Measurements from ENCODE around the gene PADI4. TPM values are rescaled to one million over a fixed set of nuclear protein-coding genes. Genes with fewer than 3 reads are reported as not detected.

PADI4 gene
- total RNA-seq, 1 experiment from 2014 or later: not detected

GRCh38 chr1:17351598-17352324 lies 43.8 kb downstream of the PADI4 start:
- intact Hi-C loops (cut with micrococcal nuclease; ENCODE audit: unreplicated experiment): no loop called here
- Mint-ChIP-seq H3K36me3 (ENCODE audit: insufficient read depth, unreplicated experiment) (no peaks in the 10 kb centered on the region), H3K4me3 (ENCODE audit: low read depth, unreplicated experiment) (no peak overlapping the region), H3K4me1 (ENCODE audit: low read depth, unreplicated experiment) (no peaks in the 10 kb centered on the region), H3K9me3 (ENCODE audit: low read depth, unreplicated experiment) (no peaks in the 10 kb centered on the region), H3K27ac (ENCODE audit: unreplicated experiment) (no peak overlapping the region), H3K27me3 (ENCODE audit: unreplicated experiment) (peaks cover 36% of the 10 kb centered on the region)
- no TSS peak for BruUV-seq (replicated peaks)
- DNase-seq: no peak
- no peak for TF ChIP-seq CTCF (IDR thresholded peaks at IDR 0.05; ENCODE audit: unreplicated experiment)
- CTCF ChIA-PET: interaction anchor here (0.7 kb wide), 1 partner anchor 8 kb away, joined by 9 read pairs; no protein-coding TSS in a partner anchor

- CTCF ChIA-PET: no interaction called here
- Mint-ChIP-seq H3K27me3 (ENCODE audit: unreplicated experiment) (peaks cover 39% of the 10 kb centered on the region), H3K4me3 (ENCODE audit: low read depth, unreplicated experiment) (no peak overlapping the region), H3K4me1 (ENCODE audit: low read depth, unreplicated experiment) (no peaks in the 10 kb centered on the region), H3K27ac (ENCODE audit: unreplicated experiment) (no peak overlapping the region), H3K36me3 (ENCODE audit: insufficient read depth, unreplicated experiment) (no peaks in the 10 kb centered on the region), H3K9me3 (ENCODE audit: low read depth, unreplicated experiment) (no peaks in the 10 kb centered on the region)
- intact Hi-C loops (cut with micrococcal nuclease; ENCODE audit: unreplicated experiment): no loop called here
- BruUV-seq (replicated peaks): no TSS peak
- DNase-seq: no peak
- no peak for TF ChIP-seq CTCF (IDR thresholded peaks at IDR 0.05; ENCODE audit: unreplicated experiment)
Observed at GRCh38 chr1:17352419-17352909, 44.5 kb downstream of the PADI4 start.

- Mint-ChIP-seq H3K27me3 (ENCODE audit: unreplicated experiment) (peaks cover 52% of the 10 kb centered on the region), H3K36me3 (ENCODE audit: insufficient read depth, unreplicated experiment) (no peaks in the 10 kb centered on the region), H3K4me1 (ENCODE audit: low read depth, unreplicated experiment) (no peaks in the 10 kb centered on the region), H3K4me3 (ENCODE audit: low read depth, unreplicated experiment) (no peak overlapping the region), H3K9me3 (ENCODE audit: low read depth, unreplicated experiment) (no peaks in the 10 kb centered on the region), H3K27ac (ENCODE audit: unreplicated experiment) (no peak overlapping the region)
- TF ChIP-seq CTCF (IDR thresholded peaks at IDR 0.05; ENCODE audit: unreplicated experiment): no peak
- CTCF ChIA-PET: no interaction called here
- no TSS peak for BruUV-seq (replicated peaks)
- DNase-seq: no peak
- intact Hi-C loops (cut with micrococcal nuclease; ENCODE audit: unreplicated experiment): no loop called here
Observed at GRCh38 chr1:17355898-17356297, 47.9 kb downstream of the PADI4 start.

GRCh38 chr1:17356387-17357026 lies 48.5 kb downstream of the PADI4 start:
- Mint-ChIP-seq H3K27ac (ENCODE audit: unreplicated experiment) (no peak overlapping the region), H3K9me3 (ENCODE audit: low read depth, unreplicated experiment) (no peaks in the 10 kb centered on the region), H3K4me1 (ENCODE audit: low read depth, unreplicated experiment) (no peaks in the 10 kb centered on the region), H3K27me3 (ENCODE audit: unreplicated experiment) (peaks cover 47% of the 10 kb centered on the region), H3K36me3 (ENCODE audit: insufficient read depth, unreplicated experiment) (no peaks in the 10 kb centered on the region), H3K4me3 (ENCODE audit: low read depth, unreplicated experiment) (no peak overlapping the region)
- DNase-seq: no peak
- TF ChIP-seq CTCF (IDR thresholded peaks at IDR 0.05; ENCODE audit: unreplicated experiment): no peak
- CTCF ChIA-PET: no interaction called here
- intact Hi-C loops (cut with micrococcal nuclease; ENCODE audit: unreplicated experiment): no loop called here
- BruUV-seq (replicated peaks): no TSS peak
